ENCODE data around the gene ALDH3A2.

Gene ALDH3A2

GRCh38 chr17:19648475-19649273 is at the start of gene ALDH3A2:
Gene ALDH3A2, plus strand, starts transcription at chr17:19648751. Its CDS starts 221 bp downstream, at chr17:19648972.
- DNase-seq: peak; percentile 37

DNA sequence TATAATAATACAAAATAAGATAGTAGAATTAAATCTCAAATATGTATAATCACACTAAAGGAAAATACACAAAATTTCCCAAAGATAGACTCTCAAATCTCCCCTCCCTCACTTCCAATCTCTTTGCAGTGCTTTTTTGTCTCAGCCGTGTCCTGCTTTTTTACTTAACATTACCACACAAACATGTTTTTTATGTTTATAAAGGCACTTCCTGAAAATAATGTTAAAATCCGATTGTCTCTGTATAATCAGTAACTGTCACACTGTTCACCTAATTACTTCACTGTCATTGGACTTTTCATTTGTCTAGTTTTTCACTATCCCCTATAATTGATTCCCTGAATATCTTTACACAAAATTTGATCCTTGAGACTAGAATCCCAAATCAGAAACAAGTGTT is 38.2 kb upstream of the ALDH3A2 start:
- no peak for DNase-seq

GRCh38 chr17:19610879-19611278 is 37.7 kb upstream of the ALDH3A2 start:
- DNase-seq: no peak

GRCh38 chr17:19613979-19614378 is 34.6 kb upstream of the ALDH3A2 start:
- no peak for DNase-seq

GRCh38 chr17:19614900-19615299 is 33.7 kb upstream of the ALDH3A2 start:
- no peak for DNase-seq

DNA sequence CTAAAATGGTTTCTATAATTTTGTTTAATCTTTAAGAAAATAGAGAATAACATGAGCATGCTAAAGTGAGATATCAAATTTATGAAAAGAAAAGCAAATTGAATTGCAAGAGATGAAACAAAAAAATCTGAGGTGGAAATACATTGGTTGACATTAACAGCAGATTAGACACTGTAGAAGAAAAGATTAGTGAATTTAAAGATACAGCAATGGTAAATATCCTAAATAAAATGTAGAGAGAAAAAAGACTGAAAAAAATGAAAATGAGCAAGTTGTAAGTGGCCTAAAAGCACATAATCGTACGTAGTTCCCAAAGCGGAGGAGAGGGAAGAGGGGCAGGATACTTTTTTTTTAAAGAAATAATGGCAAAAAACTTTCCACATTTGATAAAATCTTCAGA is 30.5 kb upstream of the ALDH3A2 start:
- DNase-seq: no peak

DNA sequence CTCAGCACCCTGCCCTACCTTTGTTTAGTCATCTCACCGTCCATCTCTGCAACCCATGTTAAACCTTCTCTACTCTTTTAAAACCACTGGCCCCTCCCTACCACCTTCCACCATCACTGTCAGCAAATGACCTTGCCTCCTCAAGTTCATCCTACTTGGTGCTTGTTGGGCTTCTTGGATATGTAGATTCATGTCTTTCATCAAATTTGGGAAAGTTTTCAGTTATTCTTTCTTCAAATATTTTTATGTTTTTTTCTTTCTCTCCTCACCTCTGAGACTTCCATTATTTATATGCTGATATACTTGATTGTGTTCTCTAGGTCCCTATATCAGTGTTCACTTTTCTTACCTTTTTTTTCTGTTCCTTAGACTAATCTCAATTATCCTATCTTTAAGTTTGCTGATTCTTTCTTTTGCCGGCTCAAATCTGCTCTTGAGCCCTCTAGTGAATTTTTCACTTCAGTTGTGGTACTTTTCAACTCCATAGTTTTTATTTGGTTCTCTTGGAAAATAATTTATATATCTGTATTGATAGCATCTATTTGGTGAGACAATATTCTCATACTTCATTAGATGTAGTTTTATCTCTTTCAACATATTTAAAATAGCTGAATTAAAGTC is 28.7 kb upstream of the ALDH3A2 start:
- no peak for DNase-seq

DNA sequence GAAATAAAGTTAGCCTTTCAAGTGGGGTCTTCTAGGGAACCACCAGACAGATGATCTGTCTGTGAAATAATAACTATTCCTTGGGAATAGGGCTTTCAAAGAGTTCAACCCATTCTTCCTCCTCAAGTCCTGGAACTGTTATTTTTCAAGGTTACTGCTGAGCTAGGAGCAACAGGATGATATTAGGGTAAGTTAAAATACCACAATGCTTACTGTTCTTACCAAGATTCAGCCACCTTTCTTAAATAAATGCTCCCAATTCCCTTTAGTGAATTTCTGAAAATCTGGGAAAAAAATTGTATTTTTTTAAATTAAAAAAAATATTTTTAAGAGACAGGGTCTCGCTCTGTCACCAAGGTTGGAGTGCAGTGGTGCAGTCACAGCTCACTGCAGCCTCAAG is 26.9 kb upstream of the ALDH3A2 start:
- DNase-seq: no peak

DNA sequence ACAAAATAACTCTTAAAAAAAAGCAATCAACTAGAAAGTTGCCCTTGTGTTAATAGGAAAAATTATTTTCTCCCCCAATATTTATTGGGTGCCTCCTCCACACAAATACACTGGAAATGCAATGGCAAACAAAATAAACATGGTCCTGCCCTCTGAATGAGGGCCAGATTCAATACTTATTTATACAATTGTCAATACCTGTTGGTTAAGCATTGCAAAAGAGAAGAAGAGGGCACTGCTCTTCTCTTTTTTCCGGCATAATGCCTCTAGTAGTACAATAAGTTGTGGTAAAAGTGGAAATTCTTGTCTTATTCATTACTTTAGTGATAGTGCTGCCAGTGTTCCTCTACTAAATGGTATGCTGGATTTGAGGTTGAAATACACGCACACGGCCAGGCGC is 22.5 kb upstream of the ALDH3A2 start:
- no peak for DNase-seq

- DNase-seq: no peak
These were observed 19.1 kb upstream of the ALDH3A2 start for GRCh38 chr17:19629449-19629848.

- no peak for DNase-seq
These were observed 18.5 kb upstream of the ALDH3A2 start for GRCh38 chr17:19630035-19630434.

DNA sequence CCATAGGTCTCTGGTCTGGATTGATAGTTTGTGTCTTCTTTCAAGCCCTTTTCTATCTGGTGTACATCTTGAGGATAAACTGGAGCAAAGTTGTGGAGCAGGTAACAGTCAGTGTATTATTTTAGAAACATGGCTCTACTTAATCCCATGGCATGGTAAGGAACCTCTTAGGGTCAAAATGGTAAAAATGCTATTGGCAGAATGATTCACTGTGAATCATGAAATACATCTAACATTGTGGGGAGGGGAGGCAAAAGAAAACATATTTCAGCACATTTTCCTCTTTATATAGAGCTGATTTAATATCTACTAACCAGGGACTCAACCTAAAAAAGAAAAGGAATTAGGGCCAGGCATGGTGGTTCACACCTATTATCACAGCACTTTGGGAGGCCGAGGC is 17.9 kb upstream of the ALDH3A2 start:
- no peak for DNase-seq

DNA sequence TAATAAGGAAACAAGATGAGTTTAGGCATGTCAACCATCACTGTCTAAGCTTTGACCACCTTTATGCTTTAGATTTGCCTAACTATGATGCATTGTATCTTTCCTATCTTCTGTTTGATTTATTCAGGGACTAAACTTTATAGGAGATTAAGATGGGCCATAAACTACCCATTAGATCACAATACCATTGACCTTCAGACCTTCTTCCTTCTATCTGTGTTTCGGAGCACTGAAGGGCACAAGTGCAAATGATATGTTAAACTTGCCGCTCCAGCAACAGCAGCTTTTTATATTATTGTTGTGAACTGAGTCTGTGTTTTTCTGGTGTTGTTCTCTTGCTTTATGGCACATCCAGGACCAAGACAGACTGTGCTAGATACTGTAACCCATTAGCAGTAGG is 16.6 kb upstream of the ALDH3A2 start:
- DNase-seq: no peak

- no peak for DNase-seq
These were observed 6.7 kb upstream of the ALDH3A2 start for GRCh38 chr17:19641687-19642372.

- no peak for DNase-seq
These were observed 6.1 kb upstream of the ALDH3A2 start for GRCh38 chr17:19642373-19642893.

- DNase-seq: no peak
These were observed 3.9 kb upstream of the ALDH3A2 start for GRCh38 chr17:19644493-19645210.

GRCh38 chr17:19645734-19646201 is 2.8 kb upstream of the ALDH3A2 start:
- no peak for DNase-seq

GRCh38 chr17:19646788-19647696 is 1.5 kb upstream of the ALDH3A2 start:
- no peak for DNase-seq

DNA sequence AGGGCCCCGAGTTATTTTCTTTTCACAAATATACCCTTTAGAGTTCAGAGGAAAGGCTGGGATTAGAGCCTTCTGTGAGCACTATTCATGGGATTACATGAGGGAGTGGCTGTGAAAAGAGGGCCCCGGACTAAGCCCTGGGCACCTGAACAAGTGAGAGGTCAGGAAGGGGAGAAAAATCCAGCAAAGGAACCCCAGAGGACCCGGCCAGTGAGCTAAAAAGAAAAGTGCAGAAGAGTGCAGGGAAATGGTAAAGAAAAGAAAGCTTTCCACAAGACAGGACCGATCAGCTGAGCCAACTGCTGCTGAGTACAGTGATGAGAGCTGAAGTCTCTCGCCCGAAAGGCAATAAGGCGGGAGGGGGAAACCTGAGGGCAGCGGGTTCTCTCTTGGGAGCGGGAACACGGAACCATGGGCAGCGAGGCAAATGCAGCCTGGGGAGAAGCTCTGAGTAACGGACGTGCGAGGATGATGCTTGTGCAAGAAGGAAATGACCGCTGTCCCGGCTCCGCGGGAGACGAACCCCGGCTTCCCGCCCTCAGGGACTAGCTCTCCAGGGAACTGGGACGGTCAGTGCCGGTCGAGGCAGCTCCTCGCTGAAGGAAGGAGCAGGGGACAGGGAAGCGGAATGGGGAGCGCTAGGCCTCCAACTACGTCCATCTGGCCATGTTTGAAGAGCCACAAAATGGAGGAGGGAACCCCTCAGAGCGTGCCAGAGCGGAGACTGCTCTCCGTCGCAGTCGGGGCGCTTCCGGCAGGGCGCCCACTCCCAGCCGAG is 665 bp upstream of the ALDH3A2 start:
- DNase-seq: no peak

- DNase-seq: no peak
These were observed 657 bp downstream of the ALDH3A2 start for GRCh38 chr17:19649274-19649541.

DNA sequence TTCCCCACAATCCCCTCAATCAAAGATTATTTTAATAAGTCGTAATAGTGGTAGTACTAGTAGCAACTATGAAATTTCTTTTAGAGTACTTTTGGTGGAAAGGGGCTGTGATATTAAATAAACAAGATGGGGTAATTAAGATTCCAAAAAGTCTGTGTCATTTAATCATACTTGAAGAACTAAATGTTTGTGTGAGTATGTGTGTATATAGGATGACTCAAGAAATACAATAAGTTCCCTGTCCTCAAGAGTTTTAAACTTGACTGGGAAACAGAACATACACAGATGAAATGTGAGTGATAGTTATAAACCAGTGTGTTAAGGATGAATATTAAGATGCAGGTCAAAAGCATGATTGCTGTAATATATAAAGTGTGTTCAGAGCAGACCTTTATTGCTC is 2.3 kb downstream of the ALDH3A2 start:
- no peak for DNase-seq
